Colonic mucosa (tissue), 4 donors: Measurements from ENCODE around the gene GPAT2. TPM values are rescaled to one million over a fixed set of nuclear protein-coding genes. Genes with fewer than 3 reads are reported as not detected.
"Not testable (repeated sequence)": the region's sequence is repeated elsewhere in the genome, so short reads cannot be mapped to it uniquely, and the experiment has no call there.

Experiments
- DNase-seq: peaks from one replicate; pipeline ENCODE4 v3.0.0-alpha.2; 2020
- H3K27ac ChIP-seq: fragments of 200-600 bp; one replicate; pipeline ENCODE4 v1.8.0; 2021
- H3K27me3 ChIP-seq: fragments of 200-600 bp; one replicate; pipeline ENCODE4 v1.8.0; 2021
- H3K36me3 ChIP-seq: fragments of 200-600 bp; one replicate; pipeline ENCODE4 v1.8.0; 2021
- H3K4me1 ChIP-seq: fragments of 200-600 bp; one replicate; pipeline ENCODE4 v1.8.0; 2021; ENCODE audit warnings: mild to moderate bottlenecking
- H3K4me3 ChIP-seq: fragments of 200-600 bp; one replicate; pipeline ENCODE4 v1.8.0; 2021
- H3K9ac ChIP-seq, 2 donors: one replicate each; pipeline ENCODE4 v1.7.0; 2013; ENCODE audit warnings: control low read depth in 2 of 2, low read depth in 2 of 2, low read length in 2 of 2
- H3K9me3 ChIP-seq: fragments of 200-600 bp; one replicate; pipeline ENCODE4 v1.8.0; 2021
- CTCF ChIP-seq: fragments of 200-600 bp; IDR thresholded peaks from one replicate; pipeline ENCODE4 v1.8.0; 2022; ENCODE audit warnings: antibody characterized with exemption, mild to moderate bottlenecking
- intact Hi-C: fragments of 100-400 bp; cut with DNase I; formaldehyde crosslinking; loops from one replicate; pipeline ENCODE4 v1.14.1; 2022
- total RNA-seq, 2 donors: library from RNA; stranded (reverse); fragmentation: NEBNext Ultra II Directional in 1 of 2; extraction: Animal tissue kit (Norgen Biotek cat#: 25700) in 1 of 2; gene quantifications; one replicate each; pipeline ENCODE4 v1.2.1, GENCODE V29; 2021
- donor health status: healthy.
- donor health status: DM: no; HTN: no; CAD: no.
- donor health status: DM: no; HTN: no; CAD: no.

Gene GPAT2
- total RNA-seq: 1 to 10 TPM; 2.4 to 6.6 TPM

GRCh38 chr2:96034792-96035191 lies at the start of gene GPAT2:
GPAT2 (minus strand) TSS chr2:96034916; CDS start chr2:96032359, 2,557 bp downstream.
- H3K27ac ChIP-seq, intact Hi-C loops, H3K36me3 ChIP-seq, H3K4me1 ChIP-seq, H3K9ac ChIP-seq, H3K27me3 ChIP-seq, H3K9me3 ChIP-seq, H3K4me3 ChIP-seq, DNase-seq: not testable (repeated sequence)

GRCh38 chr2:96083989-96084857 lies 49.5 kb upstream of the GPAT2 start:
- no peaks in the 10 kb centered on the region for H3K36me3 ChIP-seq
- no peak overlapping the region for H3K4me3 ChIP-seq
- no peak overlapping the region for H3K9ac ChIP-seq
- no peaks in the 10 kb centered on the region for H3K9me3 ChIP-seq
- H3K27me3 ChIP-seq: no peaks in the 10 kb centered on the region
- no peak overlapping the region for H3K27ac ChIP-seq
- TF ChIP-seq CTCF: no peak
- peak; percentile 8 for DNase-seq
- intact Hi-C loops: no loop called here
- no peaks in the 10 kb centered on the region for H3K4me1 ChIP-seq

- peak; percentile 15 for DNase-seq
- no peak for TF ChIP-seq CTCF
- H3K4me3 ChIP-seq: no peak overlapping the region
- no peaks in the 10 kb centered on the region for H3K27me3 ChIP-seq
- intact Hi-C loops: no loop called here
- no peaks in the 10 kb centered on the region for H3K36me3 ChIP-seq
- H3K9me3 ChIP-seq: no peaks in the 10 kb centered on the region
- no peak overlapping the region for H3K9ac ChIP-seq
- no peak overlapping the region for H3K27ac ChIP-seq
- no peaks in the 10 kb centered on the region for H3K4me1 ChIP-seq
These were observed 48.6 kb upstream of the GPAT2 start for GRCh38 chr2:96083064-96083939.

- H3K27me3 ChIP-seq: no peaks in the 10 kb centered on the region
- peak; percentile 12 for DNase-seq
- H3K36me3 ChIP-seq: no peaks in the 10 kb centered on the region
- H3K27ac ChIP-seq: no peak overlapping the region
- no peaks in the 10 kb centered on the region for H3K9me3 ChIP-seq
- H3K4me3 ChIP-seq: no peak overlapping the region
- TF ChIP-seq CTCF: no peak
- intact Hi-C loops: no loop called here
- no peak overlapping the region for H3K9ac ChIP-seq
- H3K4me1 ChIP-seq: no peaks in the 10 kb centered on the region
These were observed 47.7 kb upstream of the GPAT2 start for GRCh38 chr2:96082211-96083063.

GRCh38 chr2:96081042-96081441 lies 46.3 kb upstream of the GPAT2 start:
- Histone ChIP-seq H3K36me3 (no peaks in the 10 kb centered on the region), H3K9ac (no peak overlapping the region), H3K4me1 (no peaks in the 10 kb centered on the region), H3K27me3 (no peaks in the 10 kb centered on the region), H3K9me3 (no peaks in the 10 kb centered on the region), H3K4me3 (no peak overlapping the region), H3K27ac (no peak overlapping the region)
- intact Hi-C loops: no loop called here
- no peak for DNase-seq
- no peak for TF ChIP-seq CTCF
